OCI-LY7 (cell line): ENCODE data around the gene AVPR2.

ENCODE experiments used
- CTCF ChIP-seq: fragments of 200-600 bp; sonication (generic); conservative IDR thresholded peaks from 2 replicates; pipeline ENCODE4 v1.5.1; 2014; ENCODE audit warnings: mild to moderate bottlenecking, antibody characterized with exemption, low read length, moderate library complexity, mixed read lengths
- EZH2phosphoT487 ChIP-seq: fragments of 200-600 bp; sonication (generic); IDR thresholded peaks from 2 replicates; pipeline ENCODE4 v1.6.1; 2018; ENCODE audit warnings: low read depth, borderline replicate concordance, mild to moderate bottlenecking, mixed run types, antibody characterized with exemption, low read length, moderate library complexity, mixed read lengths

- no peak for TF ChIP-seq CTCF
- no peak for TF ChIP-seq EZH2phosphoT487
Observed at GRCh38 chrX:153951683-153952372, 47.4 kb downstream of the AVPR2 start.
